HG03095 (cell line): ENCODE data around the gene FIP1L1.
"Not testable (repeated sequence)": the region's sequence is repeated elsewhere in the genome, so short reads cannot be mapped to it uniquely, and the experiment has no call there.

ENCODE experiments used
- ATAC-seq: cut with Tn5 transposase; IDR thresholded peaks from one replicate; pipeline ENCODE4 v1.9.1; 2021; ENCODE audit warnings: moderate library complexity; ENCODE audit not compliant: unreplicated experiment

Gene FIP1L1

DNA sequence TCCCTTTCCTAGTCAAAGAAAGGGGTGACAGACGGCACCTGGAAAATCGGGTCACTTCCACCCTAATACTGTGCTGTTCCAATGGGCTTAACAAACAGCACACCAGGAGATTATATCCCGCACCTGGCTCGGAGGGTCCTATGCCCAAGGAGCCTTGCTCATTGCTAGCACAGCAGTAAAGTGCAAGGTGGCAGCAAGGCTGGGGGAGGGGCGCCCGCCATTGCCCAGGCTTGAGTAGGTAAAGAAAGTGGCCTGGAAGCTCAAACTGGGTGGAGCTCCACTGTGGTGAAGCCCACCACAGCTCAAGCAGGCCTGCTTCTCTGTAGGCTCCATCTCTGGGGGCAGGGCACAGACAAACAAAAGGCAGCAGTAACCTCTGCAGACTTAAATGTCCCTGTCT is 89.1 kb downstream of the FIP1L1 start:
- not testable (repeated sequence) for ATAC-seq

- no peak for ATAC-seq
These were observed 99.0 kb downstream of the FIP1L1 start for GRCh38 chr4:53476232-53477037.

GRCh38 chr4:53477038-53477565 is 99.7 kb downstream of the FIP1L1 start:
- ATAC-seq = no peak

DNA sequence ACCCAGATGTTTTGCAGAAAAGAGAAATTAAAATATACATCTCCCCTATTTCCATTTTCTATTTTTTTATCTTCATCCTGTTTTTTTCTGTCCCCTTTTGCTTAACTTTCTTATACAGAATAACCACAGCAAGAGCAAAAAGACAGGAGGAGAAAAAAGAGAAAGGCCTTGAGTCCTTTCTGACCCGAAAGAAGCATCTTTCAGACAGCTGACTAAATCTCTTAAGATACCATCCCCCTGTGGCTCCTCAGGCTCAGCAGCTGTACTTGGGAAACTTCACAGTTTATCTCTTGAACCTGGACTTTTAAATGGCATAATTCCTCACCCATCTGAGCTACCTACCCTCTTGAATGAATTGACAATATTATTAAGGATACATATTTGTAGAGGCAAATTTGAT is 100.2 kb downstream of the FIP1L1 start:
- ATAC-seq = no peak

DNA sequence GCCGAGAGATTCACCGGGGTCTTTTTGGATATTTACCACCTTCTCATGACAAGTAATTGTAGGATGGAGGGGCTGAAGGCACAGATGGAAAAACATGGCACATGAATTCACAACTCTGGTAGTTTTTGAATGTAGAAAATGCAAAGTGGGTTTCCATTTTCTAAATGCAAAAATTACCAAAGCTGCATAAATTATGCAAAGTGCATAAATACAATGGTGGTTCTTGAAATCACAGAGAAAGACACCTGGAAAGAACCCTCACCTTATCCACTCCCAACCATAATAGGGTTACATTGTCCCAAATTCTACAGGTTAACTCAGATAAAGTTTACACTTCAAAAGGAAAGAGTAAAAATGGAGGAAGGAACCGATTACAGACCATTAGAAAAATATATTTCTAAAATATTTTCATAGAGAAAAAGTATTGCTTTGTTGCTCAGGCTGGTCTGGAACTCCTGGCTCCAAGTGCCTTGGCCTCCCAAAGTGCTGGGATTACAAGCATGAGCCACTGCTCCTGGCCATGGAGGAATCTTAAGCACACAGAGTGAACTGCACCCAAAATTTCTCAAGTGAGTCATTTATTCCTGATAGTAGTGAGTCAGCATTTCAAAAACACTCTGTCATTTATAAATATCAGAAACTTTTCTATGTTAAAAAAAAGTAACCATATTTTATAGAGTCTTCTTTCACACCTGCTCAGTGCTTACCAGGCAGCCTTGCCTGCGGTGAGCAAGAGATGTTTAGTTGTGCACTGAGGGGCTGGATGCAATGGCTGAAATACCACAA is 101.4 kb downstream of the FIP1L1 start:
- no peak for ATAC-seq

- no peak for ATAC-seq
These were observed 102.5 kb downstream of the FIP1L1 start for GRCh38 chr4:53479736-53480525.

GRCh38 chr4:53480909-53481308 is 103.5 kb downstream of the FIP1L1 start:
- no peak for ATAC-seq

- ATAC-seq = no peak
These were observed 104.1 kb downstream of the FIP1L1 start for GRCh38 chr4:53481586-53481985.

GRCh38 chr4:53483250-53483649 is 105.8 kb downstream of the FIP1L1 start:
- ATAC-seq = no peak

DNA sequence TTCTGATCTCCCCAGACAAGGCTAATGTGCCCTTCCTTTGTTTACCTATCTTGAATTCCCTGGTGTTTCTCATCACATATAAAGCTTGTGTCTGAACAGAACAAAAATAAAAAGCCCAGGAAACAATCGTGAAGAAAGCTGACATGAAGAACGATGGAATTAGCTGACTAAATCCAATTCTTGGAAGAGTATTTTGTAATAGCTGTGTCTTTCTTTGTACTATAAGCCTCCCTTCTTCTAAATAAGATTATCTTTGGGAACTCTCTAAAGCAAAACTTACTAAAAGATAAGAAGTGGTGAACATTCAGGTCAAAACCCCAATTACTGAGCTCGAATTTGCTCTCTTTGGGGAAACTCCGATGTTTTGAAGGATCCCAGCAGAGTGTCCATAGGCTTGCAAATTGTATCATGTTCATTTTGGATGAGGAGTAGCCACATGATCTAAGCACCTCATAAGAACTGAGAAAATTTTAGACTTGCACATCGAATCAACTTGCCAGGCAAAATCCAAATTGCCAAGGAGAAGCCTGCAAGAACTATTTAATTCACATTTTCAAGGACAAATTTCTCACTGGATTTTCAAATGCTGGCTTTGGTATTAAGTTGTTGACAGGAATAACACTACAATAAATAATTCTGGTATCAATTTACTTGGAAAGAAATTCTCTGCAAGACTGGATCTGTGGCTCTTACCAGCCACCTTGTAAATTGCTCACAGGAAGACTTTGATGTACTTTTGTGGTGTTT is 107.6 kb downstream of the FIP1L1 start:
- ATAC-seq = no peak

DNA sequence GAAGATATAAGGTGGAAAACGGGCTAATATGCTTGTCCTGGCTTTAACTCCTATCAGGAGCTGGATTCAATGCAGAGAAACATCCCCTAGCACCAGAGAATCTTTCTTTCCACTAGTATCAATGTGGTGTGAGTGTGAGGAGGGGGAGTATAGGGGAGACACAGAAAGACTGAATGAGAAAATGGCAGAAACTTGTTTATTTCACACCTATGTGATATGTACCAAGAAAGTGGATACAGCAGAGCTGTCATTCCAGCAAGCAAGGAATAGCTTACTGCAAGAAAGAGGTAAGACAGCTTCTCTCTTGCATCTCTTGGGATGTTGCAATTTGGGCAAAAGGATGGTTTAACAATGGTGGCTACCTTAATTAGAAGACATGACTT is 108.2 kb downstream of the FIP1L1 start:
- ATAC-seq = no peak

GRCh38 chr4:53487766-53488165 is 110.3 kb downstream of the FIP1L1 start:
- no peak for ATAC-seq

DNA sequence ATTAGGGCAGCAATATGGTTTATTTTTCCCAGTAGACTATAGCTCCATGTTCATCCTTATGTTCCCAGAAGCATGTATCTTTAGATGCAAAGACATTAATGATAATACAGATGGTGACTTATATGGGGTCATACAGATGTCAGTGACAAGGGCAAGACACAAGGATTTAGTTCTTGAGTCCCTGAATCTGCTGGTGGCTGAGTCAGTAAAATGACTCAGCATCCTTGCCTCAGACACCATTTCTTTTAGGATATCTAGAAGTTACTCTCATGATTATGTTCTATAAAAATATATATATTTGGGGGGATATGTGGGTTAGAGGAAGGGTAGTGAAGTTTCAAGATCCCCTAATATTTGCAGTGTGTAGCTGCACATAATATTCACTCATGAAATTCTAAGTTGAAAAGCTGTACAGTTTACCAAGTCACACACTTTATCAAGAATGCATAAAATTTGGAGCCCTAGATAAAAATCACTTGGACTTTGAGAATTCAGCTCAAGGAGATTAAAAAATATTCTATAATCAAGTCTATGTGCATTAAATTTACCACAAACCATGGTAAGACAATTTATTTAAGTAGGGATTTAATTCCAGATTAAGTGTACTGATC is 111.9 kb downstream of the FIP1L1 start:
- ATAC-seq = no peak

DNA sequence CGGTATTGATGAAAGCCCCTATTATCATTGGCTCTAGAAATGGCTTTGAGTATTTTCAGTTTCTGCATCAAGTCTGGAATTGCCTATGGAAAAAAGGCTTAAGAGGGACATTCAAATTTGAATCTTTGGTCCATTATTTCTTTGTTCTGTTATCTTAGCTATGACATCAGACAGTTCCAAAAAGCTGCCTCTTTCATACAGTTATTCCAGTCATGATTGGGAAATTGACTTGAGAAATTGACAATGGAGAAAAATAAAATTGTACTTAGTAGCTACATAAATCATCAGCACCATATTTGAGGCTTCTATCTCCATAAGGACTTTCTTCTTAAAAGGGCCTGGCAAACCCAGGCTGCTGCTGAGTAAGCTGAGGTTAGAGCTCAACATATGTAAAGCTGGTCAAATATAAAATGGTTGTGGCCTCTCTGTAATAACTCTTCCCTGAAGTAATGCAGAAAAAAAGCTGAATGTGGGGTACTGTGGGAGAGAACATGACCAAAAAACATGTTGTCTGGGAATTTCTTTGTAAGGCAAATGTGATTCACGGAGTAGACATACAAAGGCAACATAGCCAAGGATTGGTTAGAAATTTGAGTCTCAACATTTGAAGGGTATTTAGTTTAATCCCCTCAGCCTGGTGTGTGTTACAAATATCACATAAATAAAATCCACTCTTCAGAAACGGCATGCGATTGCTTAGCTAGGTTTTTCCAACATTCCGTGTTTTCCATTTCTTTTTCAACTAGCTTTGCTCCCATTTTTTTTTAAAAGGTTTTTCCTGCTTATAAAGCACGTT is 112.9 kb downstream of the FIP1L1 start:
- ATAC-seq = no peak

DNA sequence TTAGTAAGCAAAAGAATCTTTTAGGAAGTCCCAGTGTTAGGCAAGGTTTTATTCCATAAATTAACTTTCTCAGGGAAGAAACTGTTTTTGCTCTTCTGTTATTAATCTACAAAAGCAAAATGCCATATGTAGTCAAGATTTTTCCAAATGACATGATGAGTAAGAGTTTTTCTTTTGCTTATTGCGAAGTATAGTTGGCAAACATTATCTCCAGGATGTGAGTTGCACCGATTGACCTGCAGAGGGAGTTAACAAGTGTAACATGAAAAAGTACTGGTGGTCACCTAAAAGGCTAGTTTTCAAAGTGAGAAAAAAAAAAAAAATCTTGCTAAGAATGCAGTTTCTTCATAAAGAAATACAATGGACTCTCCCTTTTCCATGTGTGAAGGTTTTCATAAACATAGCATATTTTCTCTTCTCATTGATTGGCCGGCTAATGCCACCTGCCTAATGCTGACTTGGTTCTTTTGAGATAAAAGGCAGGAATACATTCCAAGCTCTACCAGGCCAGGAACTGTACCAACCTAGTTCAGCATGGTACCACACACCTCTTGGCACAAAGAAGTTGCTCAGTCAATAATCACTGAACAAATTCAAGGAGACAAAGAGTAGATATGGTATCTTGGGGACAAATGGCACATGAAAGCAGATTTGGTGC is 113.7 kb downstream of the FIP1L1 start:
- ATAC-seq = no peak

DNA sequence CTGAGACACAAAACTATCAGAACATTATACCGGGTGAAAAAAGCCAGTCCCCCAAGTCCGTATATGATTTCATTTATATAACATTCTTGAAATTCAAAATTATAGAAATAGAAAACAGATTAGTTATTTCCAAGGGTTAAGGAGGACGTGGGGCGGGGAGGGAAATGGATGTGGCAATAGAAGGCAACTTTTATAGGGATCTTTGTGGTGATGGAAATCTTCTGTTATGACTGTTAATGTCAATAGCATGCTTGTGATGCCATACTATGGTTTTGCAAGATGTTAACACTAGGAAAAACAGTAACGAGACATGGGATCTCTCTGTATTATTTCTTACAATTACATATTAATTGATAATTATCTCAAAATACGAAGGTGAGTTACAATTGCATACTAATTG is 117.4 kb downstream of the FIP1L1 start:
- no peak for ATAC-seq

GRCh38 chr4:53497487-53498244 is 120.2 kb downstream of the FIP1L1 start:
- ATAC-seq = no peak

DNA sequence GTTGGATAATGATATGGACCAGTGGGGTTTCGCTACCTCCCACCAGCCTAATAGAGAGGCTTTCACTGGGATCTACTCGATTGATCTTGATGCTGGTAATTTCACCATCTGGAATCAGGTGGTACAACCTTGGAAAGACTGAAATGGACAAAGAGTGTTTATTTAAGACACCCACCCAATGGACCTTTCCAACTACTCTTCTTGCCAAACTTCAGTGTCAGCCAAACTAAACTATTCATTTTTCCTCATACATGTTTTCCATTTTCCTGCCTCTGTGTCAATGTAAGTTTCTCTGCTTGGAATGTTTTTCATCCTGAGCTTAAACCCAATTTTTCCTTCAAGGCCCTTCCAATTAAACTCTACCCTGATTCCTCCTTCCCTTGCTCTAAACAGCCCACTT is 121.3 kb downstream of the FIP1L1 start:
- no peak for ATAC-seq
